Mammary epithelial cell (primary cell): ENCODE results near the gene PRPF8.

ENCODE experiments used
- CTCF ChIP-seq, 2 donors: IDR thresholded peaks in 1 of 2; conservative IDR thresholded peaks in 1 of 2; 2 replicates each; pipeline ENCODE4 v1.5.1; 2011 to 2012; ENCODE audit warnings: inconsistent platforms in 2 of 2, low read length in 2 of 2, mild to moderate bottlenecking in 2 of 2, control low read depth in 1 of 2, low read depth in 1 of 2; ENCODE audit not compliant: insufficient read depth in 1 of 2; ENCODE audit errors: extremely low read depth in 1 of 2
- EZH2 ChIP-seq: IDR thresholded peaks from 2 replicates; pipeline ENCODE4 v1.6.1; 2012; ENCODE audit warnings: low read length, inconsistent platforms, borderline replicate concordance

GRCh38 chr17:1629504-1630310 is 55.0 kb downstream of the PRPF8 start:
- TF ChIP-seq CTCF (conservative IDR thresholded peaks at IDR 0.05 in 1 of 2, IDR thresholded peaks at IDR 0.05 in 1 of 2; ENCODE audit: extremely low read depth in 1 of 2, insufficient read depth in 1 of 2, low read depth in 1 of 2, low read length in 2 of 2) (peak; percentile 63 to 94), EZH2 (no peak)
